ENCODE measurements around the gene CTNNA1.
"Not testable (repeated sequence)": the region's sequence is repeated elsewhere in the genome, so short reads cannot be mapped to it uniquely, and the experiment has no call there.

Gene CTNNA1

GRCh38 chr5:138910546-138911185 lies 157.4 kb downstream of the CTNNA1 start:
- no peak for DNase-seq

DNA sequence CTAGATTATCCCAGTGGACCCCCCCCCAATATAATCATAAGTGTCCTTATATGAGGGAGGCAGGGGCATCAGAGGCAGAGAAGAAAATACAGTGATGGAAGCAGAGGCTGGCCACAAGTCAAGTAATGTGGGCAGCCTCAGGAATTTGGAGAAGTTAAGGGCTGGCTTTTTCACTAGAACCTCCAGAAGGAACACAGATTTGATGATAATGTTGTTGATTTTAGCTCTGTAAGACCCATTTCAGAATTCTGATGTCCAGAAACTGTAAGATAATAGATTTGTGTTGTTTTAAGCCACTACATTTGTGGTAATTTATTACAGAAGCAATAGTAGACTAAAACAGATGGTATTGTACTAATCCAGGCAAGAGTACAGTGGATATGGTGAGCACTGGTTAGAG lies 158.2 kb downstream of the CTNNA1 start:
- no peak for DNase-seq

GRCh38 chr5:138912093-138912492 lies 158.9 kb downstream of the CTNNA1 start:
- no peak for DNase-seq

GRCh38 chr5:138913773-138914172 lies 160.5 kb downstream of the CTNNA1 start:
- DNase-seq = no peak

DNA sequence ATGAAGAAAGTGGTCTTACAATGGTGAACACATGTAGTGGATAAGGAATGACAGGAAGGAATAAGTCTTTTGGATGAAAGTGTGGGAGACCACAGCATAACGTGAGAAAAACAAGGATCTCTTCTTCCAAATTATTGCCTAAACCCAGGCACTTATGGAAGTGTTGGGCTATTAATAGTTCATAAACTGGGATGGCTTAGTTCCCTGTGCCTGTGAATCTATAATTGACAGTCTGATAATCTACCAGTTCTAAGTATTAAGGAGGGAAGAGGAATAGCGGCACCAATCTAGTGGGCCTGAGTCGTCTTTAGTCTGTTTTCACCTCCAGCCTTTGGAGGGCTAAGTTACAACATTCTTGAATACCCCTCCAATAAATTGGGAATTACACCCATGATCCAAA lies 161.1 kb downstream of the CTNNA1 start:
- DNase-seq = no peak

- no peak for DNase-seq
These were observed 165.5 kb downstream of the CTNNA1 start for GRCh38 chr5:138918686-138919085.

GRCh38 chr5:138920181-138920580 lies 167.0 kb downstream of the CTNNA1 start:
- no peak for DNase-seq

DNA sequence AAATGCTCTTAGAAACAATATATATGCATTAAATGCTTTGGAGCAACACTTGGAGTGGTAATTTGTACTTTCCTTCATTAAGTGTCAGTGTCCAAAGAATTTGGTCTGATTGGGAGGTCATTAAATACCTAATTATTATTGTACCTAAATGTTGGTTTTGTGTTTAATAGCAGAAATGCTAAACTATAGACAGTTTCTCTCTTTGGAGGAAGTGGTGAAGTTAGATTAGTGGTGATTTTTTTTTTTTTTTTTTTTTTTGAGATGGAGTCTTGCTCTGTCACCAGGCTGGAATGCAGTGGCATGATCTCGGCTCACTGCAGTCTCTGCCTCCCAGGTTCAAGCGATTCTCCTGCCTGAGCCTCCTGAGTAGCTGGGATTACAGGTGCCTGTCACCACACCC lies 168.1 kb downstream of the CTNNA1 start:
- not testable (repeated sequence) for DNase-seq

- DNase-seq = no peak
These were observed 169.3 kb downstream of the CTNNA1 start for GRCh38 chr5:138922494-138922893.

DNA sequence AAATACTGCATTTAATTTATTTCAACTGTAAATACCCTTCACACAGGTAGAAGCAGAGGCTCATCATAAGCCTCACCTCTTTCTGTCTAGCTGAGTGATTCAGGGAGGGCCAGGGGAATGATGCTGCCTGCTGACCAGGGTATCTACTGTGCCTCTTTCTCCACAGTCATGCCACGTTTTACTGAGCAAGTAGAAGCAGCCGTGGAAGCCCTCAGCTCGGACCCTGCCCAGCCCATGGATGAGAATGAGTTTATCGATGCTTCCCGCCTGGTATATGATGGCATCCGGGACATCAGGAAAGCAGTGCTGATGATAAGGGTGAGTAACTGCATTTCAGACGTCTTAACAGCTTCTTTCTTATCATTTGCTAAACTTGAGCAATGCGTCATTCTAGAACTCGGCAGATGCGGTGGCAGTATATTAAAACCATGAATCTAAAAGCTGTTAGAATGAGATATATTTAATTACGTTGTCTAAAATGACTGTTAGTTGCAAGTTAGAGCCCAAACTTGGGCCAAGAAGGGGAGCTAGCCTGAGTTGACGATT lies 171.9 kb downstream of the CTNNA1 start:
- DNase-seq = no peak

DNA sequence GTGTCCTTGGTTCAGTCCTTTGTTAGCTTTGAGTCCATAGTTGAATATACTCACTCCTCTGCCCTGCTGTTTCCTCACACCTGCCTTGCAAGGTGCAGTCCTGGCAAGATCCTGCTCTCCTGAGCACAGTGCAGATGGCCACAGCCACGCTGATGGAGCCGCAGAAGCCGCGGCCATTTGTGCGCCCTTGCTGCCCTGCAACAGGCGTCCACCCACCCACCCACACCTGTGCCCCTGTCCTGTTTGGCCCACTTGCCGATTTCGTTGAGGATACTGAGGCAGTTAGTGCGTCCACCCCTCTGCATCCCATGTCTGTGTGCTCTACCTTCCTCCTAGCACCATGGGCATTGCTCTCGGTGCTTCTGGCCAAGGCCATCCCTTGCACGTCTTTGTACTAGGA lies 173.0 kb downstream of the CTNNA1 start:
- no peak for DNase-seq

- no peak for DNase-seq
These were observed 173.6 kb downstream of the CTNNA1 start for GRCh38 chr5:138926688-138927448.

DNA sequence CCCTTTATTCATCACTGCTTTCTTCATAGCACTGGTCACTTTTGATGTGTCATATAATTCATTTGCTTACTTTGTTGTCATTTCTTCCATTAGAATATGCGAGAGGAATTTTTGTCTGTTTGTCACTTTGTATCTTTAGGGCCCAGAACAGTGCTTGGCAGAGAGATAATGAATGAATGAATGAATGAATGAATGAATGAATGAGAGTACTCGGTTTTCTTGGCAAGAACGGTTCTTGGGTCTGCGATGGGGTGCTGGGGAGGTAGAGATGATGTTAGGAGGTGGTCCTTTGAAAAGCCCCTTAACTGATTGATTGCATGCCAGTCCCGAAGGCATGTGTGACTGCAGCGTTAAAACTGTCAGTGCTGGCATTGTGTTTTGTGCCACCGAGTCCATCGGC lies 174.3 kb downstream of the CTNNA1 start:
- no peak for DNase-seq

- DNase-seq = no peak
These were observed 174.8 kb downstream of the CTNNA1 start for GRCh38 chr5:138927979-138928378.

- no peak for DNase-seq
These were observed 176.3 kb downstream of the CTNNA1 start for GRCh38 chr5:138929571-138929955.

GRCh38 chr5:138930371-138931097 lies 177.3 kb downstream of the CTNNA1 start:
- DNase-seq = no peak

DNA sequence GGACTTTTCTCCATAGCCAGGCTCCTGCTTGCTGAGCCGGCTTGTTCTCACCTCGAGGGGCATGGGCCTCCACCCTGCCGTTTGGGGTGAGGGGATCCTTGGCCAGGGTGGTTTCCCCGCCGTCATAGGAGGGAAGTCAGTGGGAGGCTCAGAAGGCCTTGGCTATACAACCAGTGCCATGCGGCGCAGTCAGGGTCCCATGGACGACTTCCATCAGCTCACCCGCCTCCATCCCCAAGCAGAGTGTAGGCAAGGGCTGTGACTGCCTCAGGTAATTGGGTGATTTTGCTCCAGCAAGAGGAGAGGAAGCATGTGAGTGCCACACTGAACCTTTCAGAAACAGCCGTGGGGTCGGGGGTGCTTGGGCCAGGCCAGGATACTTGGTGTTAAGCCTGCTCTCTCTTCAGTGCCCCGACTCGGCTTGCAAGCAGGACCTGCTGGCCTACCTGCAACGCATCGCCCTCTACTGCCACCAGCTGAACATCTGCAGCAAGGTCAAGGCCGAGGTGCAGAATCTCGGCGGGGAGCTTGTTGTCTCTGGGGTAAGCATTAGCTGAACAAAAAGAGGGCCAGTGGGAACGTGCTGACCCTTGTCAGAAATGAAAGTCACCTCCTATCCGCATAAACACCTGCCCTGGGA lies 179.1 kb downstream of the CTNNA1 start:
- peak; percentile 54 for DNase-seq

DNA sequence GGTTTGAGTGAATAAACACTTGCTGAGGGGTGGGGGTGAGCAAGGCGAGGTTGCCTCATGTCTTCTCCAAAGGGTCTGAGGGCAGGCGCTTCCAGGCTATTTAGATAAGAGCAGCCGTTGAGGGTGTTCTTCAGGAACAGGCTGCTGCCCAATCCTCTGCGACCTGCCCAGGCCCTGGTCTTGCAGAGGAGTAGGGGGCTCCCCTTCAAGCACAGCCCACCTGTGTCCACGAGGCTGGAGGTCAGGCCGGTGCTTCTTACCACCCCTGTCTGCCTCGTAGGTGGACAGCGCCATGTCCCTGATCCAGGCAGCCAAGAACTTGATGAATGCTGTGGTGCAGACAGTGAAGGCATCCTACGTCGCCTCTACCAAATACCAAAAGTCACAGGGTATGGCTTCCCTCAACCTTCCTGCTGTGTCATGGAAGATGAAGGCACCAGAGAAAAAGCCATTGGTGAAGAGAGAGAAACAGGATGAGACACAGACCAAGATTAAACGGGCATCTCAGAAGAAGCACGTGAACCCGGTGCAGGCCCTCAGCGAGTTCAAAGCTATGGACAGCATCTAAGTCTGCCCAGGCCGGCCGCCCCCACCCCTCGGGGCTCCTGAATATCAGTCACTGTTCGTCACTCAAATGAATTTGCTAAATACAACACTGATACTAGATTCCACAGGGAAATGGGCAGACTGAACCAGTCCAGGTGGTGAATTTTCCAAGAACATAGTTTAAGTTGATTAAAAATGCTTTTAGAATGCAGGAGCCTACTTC lies 180.5 kb downstream of the CTNNA1 start:
- DNase-seq = no peak

DNA sequence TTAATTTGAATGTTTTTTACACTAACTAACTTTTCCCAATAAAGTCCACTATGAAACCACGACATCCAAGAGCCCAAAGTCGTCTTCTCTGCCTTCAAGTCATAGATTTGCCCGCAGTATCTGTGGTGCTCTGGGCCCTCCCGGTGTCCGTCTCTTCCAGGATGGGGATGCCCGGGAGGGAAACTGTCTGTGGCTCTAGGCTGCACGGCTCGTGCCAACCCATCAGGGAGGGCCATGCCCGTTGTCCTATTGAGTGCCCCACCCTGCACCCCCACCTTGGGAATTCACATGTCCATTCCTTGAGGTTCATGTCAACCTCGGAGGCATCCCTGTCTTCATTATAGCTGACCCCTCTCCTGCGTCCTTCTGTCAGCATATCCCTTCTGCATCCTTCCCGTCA lies 181.7 kb downstream of the CTNNA1 start:
- DNase-seq = no peak

DNA sequence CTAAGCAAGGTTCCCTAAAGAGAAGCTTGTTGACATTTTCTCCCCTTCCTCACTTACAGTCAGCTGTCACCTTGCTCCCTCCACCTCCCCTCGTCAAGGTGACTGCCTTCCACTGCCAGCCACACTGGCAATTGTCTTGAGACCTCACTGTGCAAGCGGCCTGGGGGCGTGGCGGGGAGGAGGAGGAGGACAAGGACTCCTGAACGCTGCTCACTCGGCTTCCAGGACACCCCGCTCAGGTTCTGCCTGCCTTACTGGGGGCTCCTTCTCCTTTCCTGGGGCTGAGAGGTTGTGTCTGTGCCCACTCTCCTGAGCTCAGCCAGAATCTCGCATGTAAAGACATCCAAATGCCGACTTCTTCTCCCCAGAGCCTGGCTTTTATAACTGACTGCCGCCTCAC lies 182.2 kb downstream of the CTNNA1 start:
- no peak for DNase-seq

DNA sequence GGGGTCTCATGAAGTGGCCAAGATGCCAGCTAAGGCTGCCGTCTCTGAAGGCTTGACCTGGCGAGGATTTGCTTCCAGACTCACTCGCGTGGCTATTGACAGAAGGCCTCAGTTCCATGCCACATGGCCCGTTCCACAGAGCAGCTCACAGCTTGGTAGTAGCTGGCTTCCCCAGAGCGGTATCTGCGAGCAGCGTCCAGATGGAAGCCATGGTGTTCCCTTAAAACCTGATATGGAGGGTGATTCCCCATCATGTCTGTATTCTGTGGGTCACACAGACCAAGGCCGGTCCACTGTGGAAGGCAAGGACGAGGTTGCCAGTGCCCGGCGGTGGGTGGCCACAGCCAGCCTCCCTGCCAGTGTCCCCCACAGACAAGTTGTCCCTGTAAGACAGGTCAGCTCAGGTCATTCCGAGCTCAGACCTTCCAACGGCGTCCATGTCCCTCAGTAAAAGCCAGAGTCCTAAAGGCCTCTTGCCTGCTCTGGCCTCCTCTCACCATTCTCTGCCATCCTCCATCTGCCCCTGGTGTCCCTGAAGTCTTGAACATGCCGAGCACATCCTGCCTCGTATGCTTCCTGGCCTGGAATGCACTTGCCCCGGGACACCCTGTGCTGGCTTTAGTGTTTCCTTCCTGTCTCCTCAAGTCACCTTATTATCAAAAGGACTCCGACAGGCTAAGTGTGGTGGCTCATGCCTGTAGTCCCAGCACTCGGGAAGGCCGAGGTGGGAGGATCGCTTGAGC lies 183.2 kb downstream of the CTNNA1 start:
- peak; percentile 52 for DNase-seq

DNA sequence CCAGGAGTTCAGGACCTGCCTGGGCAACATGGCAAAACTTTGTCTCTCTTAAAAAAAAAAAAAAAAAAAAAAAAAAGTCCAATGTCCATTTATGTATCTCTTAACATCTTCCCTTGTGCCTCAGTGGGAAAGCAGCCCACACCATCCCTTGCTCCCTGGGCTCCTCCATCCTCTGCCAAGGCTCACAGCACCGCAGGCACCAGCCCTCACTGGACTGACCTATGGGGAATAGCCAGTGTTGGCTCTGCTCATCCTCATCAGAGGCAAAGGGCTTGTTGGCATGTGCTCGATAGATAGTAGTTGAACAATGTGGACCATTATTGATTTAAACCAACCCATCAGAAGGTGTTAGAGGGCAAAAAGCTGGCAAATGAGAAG lies 183.7 kb downstream of the CTNNA1 start:
- no peak for DNase-seq
